Measurements from ENCODE around the gene PINK1.

- TF ChIP-seq CTCF (conservative IDR thresholded peaks at IDR 0.05; ENCODE audit: low read depth, low read length) (no peak), EZH2 (IDR thresholded peaks at IDR 0.05; ENCODE audit: borderline replicate concordance, low read depth, low read length, poor library complexity, severe bottlenecking) (no peak)
Measured at GRCh38 chr1:20601129-20601825, 32.0 kb upstream of the PINK1 start.
